Nephron progenitor cell (in vitro differentiated cells): Measurements from ENCODE around the gene PTPN3.
"Not testable (repeated sequence)": the region's sequence is repeated elsewhere in the genome, so short reads cannot be mapped to it uniquely, and the experiment has no call there.

ENCODE experiments used
- DNase-seq: peaks from one replicate; pipeline ENCODE4 v3.0.0; 2021
- H3K27ac Mint-ChIP-seq: 2 replicates; pipeline ENCODE4 v1.8.0; 2021; ENCODE audit warnings: mild to moderate bottlenecking, moderate library complexity, mixed read lengths
- H3K27me3 Mint-ChIP-seq: 2 replicates; pipeline ENCODE4 v1.8.0; 2021; ENCODE audit warnings: mild to moderate bottlenecking, low read depth, mixed read lengths; ENCODE audit not compliant: poor library complexity
- H3K36me3 Mint-ChIP-seq: 2 replicates; pipeline ENCODE4 v1.8.0; 2021; ENCODE audit warnings: low read depth, mixed read lengths
- H3K4me1 Mint-ChIP-seq: 2 replicates; pipeline ENCODE4 v1.8.0; 2021; ENCODE audit warnings: mixed read lengths
- H3K4me3 Mint-ChIP-seq: 2 replicates; pipeline ENCODE4 v1.8.0; 2021; ENCODE audit warnings: mild to moderate bottlenecking, moderate library complexity, mixed read lengths
- H3K9me3 Mint-ChIP-seq: 2 replicates; pipeline ENCODE4 v1.8.0; 2021; ENCODE audit warnings: mild to moderate bottlenecking, moderate library complexity, mixed read lengths
- TF ChIP-seq, protein P1 (sequence below): fragments of 200-600 bp; sonication (generic); IDR thresholded peaks from 2 replicates; pipeline ENCODE4 v1.5.0; 2021; ENCODE audit warnings: antibody characterized with exemption

PTPN3 gene

DNA sequence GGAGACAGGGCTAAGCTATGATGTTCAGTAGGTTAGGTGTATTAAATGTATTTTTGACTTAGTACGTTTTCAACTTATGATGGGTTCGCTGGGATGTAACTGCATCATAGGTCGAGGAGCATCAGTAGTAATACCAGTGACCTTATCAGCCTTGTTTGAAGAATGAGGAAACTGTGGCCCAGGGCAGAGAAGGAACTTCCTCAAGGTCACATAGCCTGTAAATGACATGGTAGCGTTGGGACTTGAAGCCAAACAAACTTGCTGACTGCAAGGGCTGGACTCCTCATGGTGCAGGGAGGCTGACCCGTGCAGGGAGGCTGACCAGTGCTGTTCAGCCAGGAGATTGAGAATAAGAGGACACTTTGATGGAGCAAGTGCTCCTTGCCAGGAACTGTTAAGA, 21.3 kb upstream of the PTPN3 start:
- Mint-ChIP-seq H3K27ac (no peak overlapping the region), H3K4me3 (no peak overlapping the region), H3K4me1 (no peaks in the 10 kb centered on the region), H3K36me3 (no peaks in the 10 kb centered on the region), H3K27me3 (peaks cover 39% of the 10 kb centered on the region), H3K9me3 (no peaks in the 10 kb centered on the region)
- DNase-seq: no peak
- TF ChIP-seq, protein P1, sequence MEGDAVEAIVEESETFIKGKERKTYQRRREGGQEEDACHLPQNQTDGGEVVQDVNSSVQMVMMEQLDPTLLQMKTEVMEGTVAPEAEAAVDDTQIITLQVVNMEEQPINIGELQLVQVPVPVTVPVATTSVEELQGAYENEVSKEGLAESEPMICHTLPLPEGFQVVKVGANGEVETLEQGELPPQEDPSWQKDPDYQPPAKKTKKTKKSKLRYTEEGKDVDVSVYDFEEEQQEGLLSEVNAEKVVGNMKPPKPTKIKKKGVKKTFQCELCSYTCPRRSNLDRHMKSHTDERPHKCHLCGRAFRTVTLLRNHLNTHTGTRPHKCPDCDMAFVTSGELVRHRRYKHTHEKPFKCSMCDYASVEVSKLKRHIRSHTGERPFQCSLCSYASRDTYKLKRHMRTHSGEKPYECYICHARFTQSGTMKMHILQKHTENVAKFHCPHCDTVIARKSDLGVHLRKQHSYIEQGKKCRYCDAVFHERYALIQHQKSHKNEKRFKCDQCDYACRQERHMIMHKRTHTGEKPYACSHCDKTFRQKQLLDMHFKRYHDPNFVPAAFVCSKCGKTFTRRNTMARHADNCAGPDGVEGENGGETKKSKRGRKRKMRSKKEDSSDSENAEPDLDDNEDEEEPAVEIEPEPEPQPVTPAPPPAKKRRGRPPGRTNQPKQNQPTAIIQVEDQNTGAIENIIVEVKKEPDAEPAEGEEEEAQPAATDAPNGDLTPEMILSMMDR: no peak

DNA sequence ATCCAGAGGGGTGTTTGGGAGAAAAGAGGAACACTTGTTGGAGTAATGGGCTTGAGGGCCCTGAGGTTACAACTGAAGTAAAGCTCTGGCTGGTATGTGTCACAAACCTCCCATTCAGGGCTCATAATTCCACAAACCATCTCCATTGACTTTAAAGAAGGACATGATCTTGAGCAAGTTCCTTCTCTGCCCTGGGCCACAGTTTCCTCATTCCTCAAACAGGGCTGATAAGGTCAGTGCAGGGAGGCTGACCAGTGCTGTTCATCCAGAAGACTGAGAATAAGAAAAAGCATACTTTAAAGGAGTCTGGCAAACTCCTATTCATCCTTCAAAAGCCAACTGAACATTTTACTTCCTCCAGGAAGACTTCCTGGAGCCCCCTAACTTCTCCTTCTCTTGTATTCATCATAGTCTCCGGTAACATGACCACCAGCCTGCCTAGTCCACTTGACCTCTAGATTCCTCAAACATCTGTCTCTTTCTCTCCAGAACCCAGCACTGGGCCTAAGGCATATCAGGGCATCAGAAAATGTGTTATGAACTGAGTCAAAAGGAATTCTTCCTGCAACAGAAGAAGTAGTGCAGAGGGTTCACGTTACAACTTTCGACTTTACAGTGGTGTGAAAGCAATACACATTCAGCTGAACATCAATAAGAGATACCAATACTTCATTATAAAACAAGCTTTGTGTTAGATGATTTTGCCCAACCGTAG, 20.7 kb upstream of the PTPN3 start:
- H3K27me3 Mint-ChIP-seq: peaks cover 44% of the 10 kb centered on the region
- no peak for DNase-seq
- no peaks in the 10 kb centered on the region for H3K36me3 Mint-ChIP-seq
- TF ChIP-seq, protein P1: no peak
- H3K27ac Mint-ChIP-seq: no peak overlapping the region
- no peaks in the 10 kb centered on the region for H3K4me1 Mint-ChIP-seq
- H3K4me3 Mint-ChIP-seq: no peak overlapping the region
- no peaks in the 10 kb centered on the region for H3K9me3 Mint-ChIP-seq

DNA sequence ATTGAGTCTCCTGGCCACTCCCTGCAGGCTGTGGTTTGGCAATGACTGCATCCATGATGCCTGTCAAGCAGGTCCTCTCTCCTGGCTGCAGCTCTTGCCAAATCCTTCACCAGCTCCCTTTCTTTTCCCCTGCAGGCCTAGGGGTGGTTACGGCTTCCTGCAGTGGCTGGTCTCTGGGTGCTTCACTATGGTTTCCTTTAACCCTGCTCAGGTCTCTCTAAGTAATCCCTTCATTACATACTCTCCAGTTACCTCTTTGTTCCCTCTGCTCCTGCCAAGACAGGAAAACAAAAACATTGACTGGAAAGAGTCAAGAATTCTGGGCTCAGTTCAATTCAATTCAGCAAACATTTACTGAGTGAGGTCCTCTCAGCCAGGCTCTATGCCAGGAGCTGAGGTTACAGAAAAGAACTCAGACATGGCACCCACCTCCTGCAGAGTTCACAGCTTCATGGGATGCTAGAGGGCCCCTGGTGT, 19.8 kb upstream of the PTPN3 start:
- TF ChIP-seq, protein P1: no peak
- no peak for DNase-seq
- Mint-ChIP-seq H3K4me3 (no peak overlapping the region), H3K36me3 (no peaks in the 10 kb centered on the region), H3K9me3 (no peaks in the 10 kb centered on the region), H3K27me3 (peaks cover 47% of the 10 kb centered on the region), H3K4me1 (no peaks in the 10 kb centered on the region), H3K27ac (no peak overlapping the region)

DNA sequence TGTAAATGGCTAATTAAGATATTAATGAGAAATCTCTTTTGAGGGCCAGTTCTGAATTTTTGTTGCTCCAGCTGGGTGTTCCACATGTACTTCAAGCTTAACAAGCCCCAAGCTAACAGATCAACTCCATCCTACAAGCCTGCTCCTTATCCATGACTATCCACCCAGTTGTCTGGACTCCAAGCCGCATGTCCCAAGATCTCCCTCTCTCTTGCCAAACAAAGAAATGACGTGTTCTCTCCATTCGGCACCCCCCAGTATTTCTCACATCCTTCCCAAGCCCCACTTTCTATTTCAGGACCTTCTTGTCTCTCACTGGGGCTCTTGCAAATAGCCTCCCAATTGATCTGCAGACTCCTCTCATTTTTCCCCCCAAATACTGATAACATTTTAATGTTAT, 15.8 kb upstream of the PTPN3 start:
- H3K27ac Mint-ChIP-seq: no peak overlapping the region
- no peaks in the 10 kb centered on the region for H3K4me1 Mint-ChIP-seq
- no peaks in the 10 kb centered on the region for H3K36me3 Mint-ChIP-seq
- H3K4me3 Mint-ChIP-seq: no peak overlapping the region
- no peak for DNase-seq
- TF ChIP-seq, protein P1: no peak
- no peaks in the 10 kb centered on the region for H3K9me3 Mint-ChIP-seq
- peaks cover 39% of the 10 kb centered on the region for H3K27me3 Mint-ChIP-seq

DNA sequence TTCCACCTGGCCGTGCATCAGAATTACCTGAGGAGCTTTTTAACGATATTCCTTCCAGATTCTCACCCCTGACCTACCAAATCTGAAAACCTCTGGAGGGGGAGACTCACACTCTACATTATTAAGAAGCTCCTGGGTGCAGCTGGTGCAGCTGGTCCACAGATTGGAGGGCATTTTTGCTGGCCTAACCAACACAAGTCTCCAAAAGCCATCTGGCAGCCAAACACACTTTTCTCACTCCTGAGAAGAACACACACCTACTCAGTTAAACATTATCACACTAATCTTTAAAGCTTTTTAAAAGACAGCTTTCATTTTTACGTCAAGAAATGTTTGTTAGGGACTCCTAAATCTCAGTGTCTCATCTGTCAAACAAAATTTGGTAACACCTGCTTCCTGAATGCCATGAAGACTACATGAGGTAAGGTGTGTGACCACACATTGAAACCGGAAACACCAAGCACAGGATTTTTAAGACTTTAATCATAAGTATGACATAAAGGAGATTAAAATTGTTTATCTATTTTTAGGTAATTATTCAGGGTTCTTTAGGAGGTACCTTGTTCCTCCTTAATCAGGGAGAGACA, 14.2 kb upstream of the PTPN3 start:
- Mint-ChIP-seq H3K4me1 (no peaks in the 10 kb centered on the region), H3K27ac (no peak overlapping the region), H3K36me3 (no peaks in the 10 kb centered on the region), H3K27me3 (peaks cover 41% of the 10 kb centered on the region), H3K9me3 (no peaks in the 10 kb centered on the region), H3K4me3 (no peak overlapping the region)
- no peak for DNase-seq
- TF ChIP-seq, protein P1: no peak

DNA sequence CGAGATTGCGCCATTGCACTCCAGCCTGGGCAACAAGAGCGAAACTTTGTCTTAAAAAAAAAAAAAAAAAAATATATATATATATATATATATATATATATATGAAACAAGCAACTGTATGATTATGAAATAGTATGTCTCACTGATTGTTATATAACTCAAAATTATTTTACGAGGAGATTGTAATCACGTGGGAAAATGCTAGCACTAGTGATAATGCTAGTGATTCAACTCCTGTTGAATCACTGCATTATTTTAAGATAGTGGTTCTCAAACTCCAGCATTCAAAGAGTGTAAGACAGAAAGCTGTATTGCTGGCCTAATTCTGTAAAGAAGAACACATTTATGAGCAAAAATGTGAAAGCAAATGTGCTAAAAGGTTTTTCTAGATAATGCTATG, 12.4 kb upstream of the PTPN3 start:
- H3K36me3 Mint-ChIP-seq: no peaks in the 10 kb centered on the region
- H3K27ac Mint-ChIP-seq: no peak overlapping the region
- peaks cover 8% of the 10 kb centered on the region for H3K4me1 Mint-ChIP-seq
- H3K27me3 Mint-ChIP-seq: peaks cover 47% of the 10 kb centered on the region
- H3K4me3 Mint-ChIP-seq: no peak overlapping the region
- TF ChIP-seq, protein P1: no peak
- no peaks in the 10 kb centered on the region for H3K9me3 Mint-ChIP-seq
- no peak for DNase-seq

DNA sequence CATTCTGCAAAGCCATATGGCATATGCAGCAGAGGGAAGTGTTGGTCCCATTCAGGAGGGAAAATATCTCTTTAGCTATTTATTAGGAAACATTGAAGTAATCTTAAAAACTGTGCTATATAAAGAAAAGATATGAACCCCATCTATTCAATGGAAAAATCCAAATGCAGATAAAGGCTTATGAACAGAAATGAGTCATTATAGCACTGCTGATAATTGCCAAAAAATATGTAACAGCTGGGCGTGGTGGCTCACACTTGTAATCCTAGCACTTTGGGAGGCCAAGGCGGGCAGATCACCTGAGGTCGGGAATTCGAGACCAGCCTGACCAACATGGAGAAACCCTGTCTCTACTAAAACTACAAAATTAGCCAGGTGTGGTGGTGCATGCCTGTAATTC, 11.9 kb upstream of the PTPN3 start:
- H3K27ac Mint-ChIP-seq, DNase-seq, H3K9me3 Mint-ChIP-seq, H3K4me3 Mint-ChIP-seq, H3K4me1 Mint-ChIP-seq, H3K36me3 Mint-ChIP-seq: not testable (repeated sequence)
- peaks cover 48% of the 10 kb centered on the region for H3K27me3 Mint-ChIP-seq
